ENCODE results near the gene LMOD3. TPM values are rescaled to one million over a fixed set of nuclear protein-coding genes. Genes with fewer than 3 reads are reported as not detected.

The LMOD3 gene
- total and polyA plus RNA-seq, 2 of the 8 experiments (the other 6 are each of a cell fraction or from before 2014, with no cell fraction given): not detected

DNA sequence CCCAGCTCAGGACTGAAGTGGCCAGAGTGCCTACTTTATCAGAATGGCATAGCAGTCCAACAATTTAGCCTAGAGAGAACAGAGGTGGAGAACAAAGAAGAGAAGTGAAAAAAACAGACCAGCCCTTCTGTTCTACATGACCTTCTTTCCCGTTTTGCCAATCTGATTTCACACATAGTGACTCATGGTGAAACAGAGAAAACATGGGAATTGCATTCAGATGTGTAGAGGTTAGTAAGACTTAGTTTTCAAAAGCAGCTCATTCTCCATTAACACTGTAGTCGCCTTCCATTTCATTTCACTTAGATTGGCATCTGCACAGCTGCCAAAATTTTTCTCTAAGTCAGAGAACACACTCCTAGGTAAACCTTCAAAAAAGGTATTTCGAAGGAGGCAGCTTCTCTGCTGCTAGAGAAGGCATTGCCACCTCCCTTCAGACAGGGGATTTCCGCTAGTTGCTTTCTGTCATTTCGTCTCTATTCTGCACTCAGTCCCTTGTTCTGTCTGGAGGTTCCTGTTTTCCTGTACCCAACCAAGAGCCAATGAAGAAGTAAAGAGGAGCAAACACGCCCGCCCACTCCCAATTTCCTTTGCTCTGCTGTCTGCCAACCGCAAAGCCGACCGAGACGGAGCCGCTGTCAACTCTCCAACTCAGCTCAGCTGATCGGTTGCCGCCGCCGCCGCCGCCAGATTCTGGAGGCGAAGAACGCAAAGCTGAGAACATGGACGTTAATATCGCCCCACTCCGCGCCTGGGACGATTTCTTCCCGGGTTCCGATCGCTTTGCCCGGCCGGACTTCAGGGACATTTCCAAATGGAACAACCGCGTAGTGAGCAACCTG, 37.8 kb downstream of the LMOD3 start, which contains the start of gene ARL6IP5:
Gene ARL6IP5 (plus strand): TSS at position 612 of the 842 bp plus-strand sequence. CDS start 111 bp downstream, at position 723.
- Histone ChIP-seq H2AFZ (ENCODE audit: low read length) (peak within 1 kb of the TSS; percentile 96), H3K18ac (ENCODE audit: extremely low read depth, low read length) (peak within 1 kb of the TSS; percentile 75; the same call in 1 of the 2 replicates), H3K27me3 (replicated peaks in 1 of 4; ENCODE audit: control insufficient read depth in 3 of 4, extremely low read depth in 1 of 4, insufficient read depth in 3 of 4, low read length in 3 of 4) (no peaks in the 10 kb centered on the region), H3K4me2 (ENCODE audit: insufficient read depth in 1 of 2, low read depth in 2 of 2, low read length in 2 of 2) (peak within 1 kb of the TSS; percentile 79 to 99), H2BK5ac (ENCODE audit: low read depth, low read length) (no peak within 1 kb of the TSS), H3K14ac (ENCODE audit: insufficient read length) (no peak within 1 kb of the TSS), H3K23me2 (ENCODE audit: low read depth, low read length) (peaks cover 6% of the 10 kb centered on the region), H4K8ac (ENCODE audit: extremely low read depth, insufficient read depth, low read length) (no peak within 1 kb of the TSS), H3K79me1 (ENCODE audit: low read depth, low read length) (no peaks in the 10 kb centered on the region), H3K36me3 (ENCODE audit: control insufficient read depth in 2 of 4, insufficient read depth in 4 of 4, low read length in 3 of 4) (no peaks in the 10 kb centered on the region), H4K5ac (ENCODE audit: insufficient read length, low read depth, low read length) (peak within 1 kb of the TSS; percentile 13), H3K4me3 (ENCODE audit: extremely low read depth in 1 of 4, insufficient read depth in 2 of 4, low read depth in 3 of 4, low read length in 4 of 4) (peak within 1 kb of the TSS; percentile 82 to 99 (median 91)), H2BK12ac (ENCODE audit: low read depth, low read length) (0 out of 2 replicates have a peak within 1 kb of the TSS, but pooled peaks have one; percentile 33), H3K23ac (ENCODE audit: insufficient read length) (no peak within 1 kb of the TSS), H3K9me3 (ENCODE audit: insufficient read depth in 2 of 2, low read depth in 1 of 2, low read length in 1 of 2) (no peaks in the 10 kb centered on the region), H3K9ac (replicated peaks in 1 of 4; ENCODE audit: extremely low read depth in 1 of 4, low read depth in 3 of 4, low read length in 3 of 4) (peak within 1 kb of the TSS in 3 of 4 experiments; percentile 27 to 52 (median 44); a peak in 5 of 7 replicates), H2BK20ac (ENCODE audit: low read length) (no peak within 1 kb of the TSS), H3K4me1 (replicated peaks in 1 of 4; ENCODE audit: control insufficient read depth in 3 of 4, insufficient read depth in 4 of 4, low read length in 3 of 4) (peaks cover 5 to 12% (median 11%) of the 10 kb centered on the region in 4 experiments; a peak in 6 of 7 replicates), H3K4ac (replicated peaks; ENCODE audit: insufficient read length, low read depth, low read length) (no peak within 1 kb of the TSS), H4K91ac (replicated peaks; ENCODE audit: insufficient read length, low read length) (no peak within 1 kb of the TSS), H2BK15ac (ENCODE audit: low read length) (no peak within 1 kb of the TSS; the same call in 1 of the 2 replicates), H2BK120ac (replicated peaks; ENCODE audit: low read depth, low read length) (no peak within 1 kb of the TSS), H3K56ac (replicated peaks; ENCODE audit: insufficient read length, low read depth, low read length) (no peak within 1 kb of the TSS), H3K27ac (ENCODE audit: low read depth, low read length) (no peak within 1 kb of the TSS), H2AK5ac (ENCODE audit: low read depth, low read length) (no peak within 1 kb of the TSS), H4K20me1 (replicated peaks in 1 of 2; ENCODE audit: control insufficient read depth in 1 of 2, insufficient read depth in 2 of 2, low read length in 2 of 2) (peaks cover 0 to 1% of the 10 kb centered on the region in 2 experiments), H3K79me2 (ENCODE audit: control insufficient read depth in 1 of 2, insufficient read depth in 2 of 2, low read length in 2 of 2) (peaks cover 0 to 2% of the 10 kb centered on the region in 2 experiments; a peak in 2 of 4 replicates)
- ChIA-PET CTCF (ENCODE audit: partially characterized antibody) (interaction anchor here (0.6 to 0.7 kb wide), 2 partner anchors 70 to 322 kb away, joined by 3 read pairs; no protein-coding TSS in a partner anchor), POLR2A (ENCODE audit: partially characterized antibody) (interaction anchor here (1.1 kb wide), 1 partner anchor 71 kb away, joined by 3 read pairs; the partner anchor contains the start of gene EOGT)
- peak; percentile 43 to 90 for DNase-seq (ENCODE audit: low read depth in 1 of 2, low spot score in 2 of 2)
- 7% methylated on average over 32 of the region's 32 CpGs; no CpG with 5 or more reads in 1 of the 2 experiments for WGBS, 2 experiments (ENCODE audit: extremely low coverage in 1 of 2, insufficient coverage in 1 of 2, insufficient read length in 1 of 2, insufficient replicate concordance in 2 of 2, low coverage in 1 of 2, low lambda C conversion rate in 2 of 2, missing lambda C conversion rate in 1 of 2)
- no peak for FAIRE-seq
- TF ChIP-seq EZH2 (IDR thresholded peaks at IDR 0.05; ENCODE audit: low read depth, low read length, severe bottlenecking): no peak
- TF ChIP-seq, protein P1, sequence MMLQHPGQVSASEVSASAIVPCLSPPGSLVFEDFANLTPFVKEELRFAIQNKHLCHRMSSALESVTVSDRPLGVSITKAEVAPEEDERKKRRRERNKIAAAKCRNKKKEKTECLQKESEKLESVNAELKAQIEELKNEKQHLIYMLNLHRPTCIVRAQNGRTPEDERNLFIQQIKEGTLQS (IDR thresholded peaks at IDR 0.05; ENCODE audit: insufficient read depth, low read depth, low read length): no peak
- TF ChIP-seq SP1 (IDR thresholded peaks at IDR 0.05; ENCODE audit: low read depth, low read length): peak; percentile 58; the same call in 1 of the 2 replicates
- no peak for TF ChIP-seq SIX5 (IDR thresholded peaks at IDR 0.05; ENCODE audit: low read depth, low read length)
- TF ChIP-seq, protein P2, sequence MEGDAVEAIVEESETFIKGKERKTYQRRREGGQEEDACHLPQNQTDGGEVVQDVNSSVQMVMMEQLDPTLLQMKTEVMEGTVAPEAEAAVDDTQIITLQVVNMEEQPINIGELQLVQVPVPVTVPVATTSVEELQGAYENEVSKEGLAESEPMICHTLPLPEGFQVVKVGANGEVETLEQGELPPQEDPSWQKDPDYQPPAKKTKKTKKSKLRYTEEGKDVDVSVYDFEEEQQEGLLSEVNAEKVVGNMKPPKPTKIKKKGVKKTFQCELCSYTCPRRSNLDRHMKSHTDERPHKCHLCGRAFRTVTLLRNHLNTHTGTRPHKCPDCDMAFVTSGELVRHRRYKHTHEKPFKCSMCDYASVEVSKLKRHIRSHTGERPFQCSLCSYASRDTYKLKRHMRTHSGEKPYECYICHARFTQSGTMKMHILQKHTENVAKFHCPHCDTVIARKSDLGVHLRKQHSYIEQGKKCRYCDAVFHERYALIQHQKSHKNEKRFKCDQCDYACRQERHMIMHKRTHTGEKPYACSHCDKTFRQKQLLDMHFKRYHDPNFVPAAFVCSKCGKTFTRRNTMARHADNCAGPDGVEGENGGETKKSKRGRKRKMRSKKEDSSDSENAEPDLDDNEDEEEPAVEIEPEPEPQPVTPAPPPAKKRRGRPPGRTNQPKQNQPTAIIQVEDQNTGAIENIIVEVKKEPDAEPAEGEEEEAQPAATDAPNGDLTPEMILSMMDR (IDR thresholded peaks at IDR 0.05; ENCODE audit: control extremely low read depth in 1 of 3, insufficient read depth in 1 of 3, low read depth in 1 of 3, low read length in 3 of 3): no peak
- no peak for TF ChIP-seq CHD1 (IDR thresholded peaks at IDR 0.05; ENCODE audit: low read depth, low read length)
- no peak for TF ChIP-seq MAFK (IDR thresholded peaks at IDR 0.05; ENCODE audit: low read depth, low read length)
- TF ChIP-seq ZNF274 (IDR thresholded peaks at IDR 0.05; ENCODE audit: borderline replicate concordance, extremely low read depth, low read length): no peak

All from H1 (cell line).